ENCODE measurements around the gene ANGPTL2. TPM values are rescaled to one million over a fixed set of nuclear protein-coding genes. Genes with fewer than 3 reads are reported as not detected.

The ANGPTL2 gene
- total and polyA plus RNA-seq, 12 donors: 3.0 to 32.6 (median 11.4) TPM

GRCh38 chr9:127087411-127087810, 35.0 kb downstream of the ANGPTL2 start:
- no peaks in the 10 kb centered on the region for H3K36me3 ChIP-seq (replicated peaks in 1 of 2)
- H3K4me1 ChIP-seq (replicated peaks in 1 of 2): peaks cover 0 to 16% of the 10 kb centered on the region in 2 donors
- no peaks in the 10 kb centered on the region for H3K27me3 ChIP-seq
- WGBS, 4 donors: 90 to 97% (median 96%) methylated on average over 6 of the region's 6 CpGs
- no peak overlapping the region for H3K27ac ChIP-seq
- TF ChIP-seq POLR2A (IDR thresholded peaks at IDR 0.05) (no peak), CTCF (IDR thresholded peaks at IDR 0.05) (no peak)
- intact Hi-C loops (cut with DNase I): no loop called here
- no peak for DNase-seq
- H3K9me3 ChIP-seq (replicated peaks in 1 of 3): no peaks in the 10 kb centered on the region
- no peak overlapping the region for H3K4me3 ChIP-seq

- no peak overlapping the region for H3K4me3 ChIP-seq
- intact Hi-C loops (cut with DNase I): no loop called here
- no peaks in the 10 kb centered on the region for H3K27me3 ChIP-seq
- TF ChIP-seq CTCF (IDR thresholded peaks at IDR 0.05) (no peak), POLR2A (IDR thresholded peaks at IDR 0.05) (no peak)
- no peaks in the 10 kb centered on the region for H3K36me3 ChIP-seq (replicated peaks in 1 of 2)
- H3K27ac ChIP-seq: no peak overlapping the region
- H3K4me1 ChIP-seq (replicated peaks in 1 of 2): peaks cover 0 to 16% of the 10 kb centered on the region in 2 donors
- H3K9me3 ChIP-seq (replicated peaks in 1 of 3): no peaks in the 10 kb centered on the region
- 98 to 100% (median 98%) methylated on average over 4 of the region's 4 CpGs for WGBS, 4 donors
- DNase-seq: peak in 1 of 7 donors; percentile 6
Measured at GRCh38 chr9:127086771-127087170, 35.7 kb downstream of the ANGPTL2 start.

GRCh38 chr9:127085186-127085585, 37.2 kb downstream of the ANGPTL2 start:
- H3K36me3 ChIP-seq (replicated peaks in 1 of 2): no peaks in the 10 kb centered on the region
- H3K27ac ChIP-seq: no peak overlapping the region
- no peaks in the 10 kb centered on the region for H3K9me3 ChIP-seq (replicated peaks in 1 of 3)
- WGBS, 4 donors: 96 to 100% (median 99%) methylated on average over 2 of the region's 2 CpGs
- intact Hi-C loops (cut with DNase I): no loop called here
- DNase-seq: peak in 1 of 7 donors; percentile 17
- H3K4me3 ChIP-seq: no peak overlapping the region
- no peaks in the 10 kb centered on the region for H3K27me3 ChIP-seq
- H3K4me1 ChIP-seq (replicated peaks in 1 of 2): peaks cover 0 to 6% of the 10 kb centered on the region in 2 donors
- TF ChIP-seq POLR2A (IDR thresholded peaks at IDR 0.05): no peak
- no peak for TF ChIP-seq CTCF (IDR thresholded peaks at IDR 0.05)

DNA sequence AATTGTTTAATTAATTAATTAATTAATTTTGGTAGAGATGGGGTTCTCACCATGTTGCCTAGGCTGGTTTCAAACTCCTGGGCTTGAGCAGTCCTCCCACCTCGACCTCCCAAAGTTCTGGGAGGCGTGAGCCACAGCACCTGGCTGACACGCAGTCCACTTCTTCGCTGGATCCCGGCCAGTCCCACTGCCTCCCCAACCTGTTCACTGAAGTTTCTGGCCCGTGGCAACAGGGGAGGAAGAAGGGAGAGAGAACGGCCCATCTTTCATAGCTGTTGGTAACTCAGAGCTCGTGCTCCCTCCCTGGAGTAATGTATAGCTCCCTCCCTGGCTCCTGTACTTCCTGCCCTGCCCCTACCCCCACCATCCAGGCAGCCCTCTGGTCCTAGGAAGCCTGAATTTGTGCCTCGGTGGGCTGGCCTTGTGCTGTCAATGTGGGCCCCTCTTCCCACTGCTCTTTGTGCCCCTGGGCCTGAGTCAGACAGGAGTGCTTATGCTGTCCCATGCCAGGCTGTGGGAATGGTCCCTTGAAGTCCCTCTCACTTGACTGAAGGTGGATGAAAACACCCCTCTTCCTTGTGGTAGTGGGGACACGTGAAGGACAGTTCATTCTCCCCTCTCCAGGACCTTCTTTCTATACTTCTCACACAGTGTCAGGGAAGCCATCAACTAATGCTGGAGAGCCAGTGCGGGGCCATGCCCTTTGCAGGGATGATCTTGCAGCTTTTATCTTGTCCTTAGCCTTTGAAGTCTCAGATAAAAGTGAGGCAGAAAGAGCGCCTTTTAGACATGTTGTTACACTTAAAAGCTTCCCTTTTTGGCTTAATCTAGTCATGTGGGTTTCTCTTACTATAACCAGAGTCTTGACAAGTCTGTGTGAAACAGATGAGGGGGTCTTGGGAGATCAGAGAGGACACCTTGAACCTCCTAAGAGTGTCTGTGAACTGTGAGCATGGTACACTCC, 38.1 kb downstream of the ANGPTL2 start:
- intact Hi-C loops (cut with DNase I): no loop called here
- H3K27ac ChIP-seq: no peak overlapping the region
- no peaks in the 10 kb centered on the region for H3K27me3 ChIP-seq
- TF ChIP-seq POLR2A (IDR thresholded peaks at IDR 0.05): no peak
- TF ChIP-seq CTCF (IDR thresholded peaks at IDR 0.05): no peak
- DNase-seq: peak in 1 of 7 donors; percentile 18
- H3K4me3 ChIP-seq: no peak overlapping the region
- H3K9me3 ChIP-seq (replicated peaks in 1 of 3): no peaks in the 10 kb centered on the region
- WGBS, 4 donors: 88 to 93% (median 91%) methylated on average over 11 to 12 of the region's 12 CpGs
- H3K4me1 ChIP-seq (replicated peaks in 1 of 2): no peaks in the 10 kb centered on the region
- H3K36me3 ChIP-seq (replicated peaks in 1 of 2): no peaks in the 10 kb centered on the region
